ENCODE data around the gene PACSIN3. TPM values are rescaled to one million over a fixed set of nuclear protein-coding genes. Genes with fewer than 3 reads are reported as not detected.
"Not testable (repeated sequence)": the region's sequence is repeated elsewhere in the genome, so short reads cannot be mapped to it uniquely, and the experiment has no call there.

Gene PACSIN3
- polyA plus RNA-seq, 1 donor, result 44.7 TPM

DNA sequence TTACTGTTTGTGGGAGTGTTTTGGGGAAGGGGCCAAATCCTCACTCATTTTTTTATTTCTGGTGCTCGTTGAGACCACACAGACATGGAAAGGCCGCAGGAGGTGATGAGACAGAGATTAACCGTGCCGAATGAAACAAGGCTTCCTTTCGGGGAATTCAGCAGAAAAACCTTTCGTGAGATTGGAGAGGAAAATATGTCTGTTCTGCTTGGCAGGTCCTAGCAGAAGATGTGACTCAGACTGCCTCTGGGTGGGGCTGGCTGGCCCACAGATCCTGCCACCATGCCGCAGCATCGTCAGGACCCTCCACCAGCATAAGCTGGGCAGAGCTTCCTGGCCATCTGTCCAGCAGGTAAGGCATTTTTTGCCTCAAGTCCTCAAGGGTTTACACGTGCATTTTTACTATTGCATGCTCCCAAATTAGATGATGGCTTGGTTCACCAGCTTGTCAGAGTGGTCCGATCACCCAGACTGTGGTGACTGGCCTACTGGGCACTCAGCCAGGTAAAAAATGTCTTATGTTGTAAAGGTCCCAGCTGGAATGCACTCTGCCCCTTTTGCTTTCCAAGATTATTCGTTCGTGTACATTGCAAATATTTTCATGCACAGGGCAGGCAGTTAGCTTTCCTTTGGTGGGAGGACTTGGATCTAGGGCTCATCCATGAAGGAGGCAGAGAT is 30.0 kb upstream of the PACSIN3 start:
- H3K4me1 ChIP-seq (ENCODE audit: control insufficient read depth, insufficient read depth, low read length), result peaks cover 17% of the 10 kb centered on the region
- H3K9me3 ChIP-seq (ENCODE audit: control insufficient read depth, low read depth, low read length), result no peaks in the 10 kb centered on the region
- H3K4me3 ChIP-seq (ENCODE audit: low read length), result peak overlapping the region; percentile 65
- H3K27ac ChIP-seq (ENCODE audit: low read length), result peak overlapping the region; percentile 97
- DNase-seq, result peak; percentile 67 to 86
- H3K27me3 ChIP-seq (ENCODE audit: control insufficient read depth, insufficient read depth, low read length), result no peaks in the 10 kb centered on the region
- peaks cover 5% of the 10 kb centered on the region for H3K36me3 ChIP-seq (ENCODE audit: control insufficient read depth, insufficient read depth, low read length)
- WGBS (ENCODE audit: insufficient coverage, low lambda C conversion rate), result no CpG with 5 or more reads among the region's 12 CpGs

GRCh38 chr11:47215366-47215910 is 29.2 kb upstream of the PACSIN3 start:
- H3K4me3 ChIP-seq (ENCODE audit: low read length), result peak overlapping the region; percentile 65
- peaks cover 17% of the 10 kb centered on the region for H3K4me1 ChIP-seq (ENCODE audit: control insufficient read depth, insufficient read depth, low read length)
- no peaks in the 10 kb centered on the region for H3K9me3 ChIP-seq (ENCODE audit: control insufficient read depth, low read depth, low read length)
- peak overlapping the region; percentile 97 for H3K27ac ChIP-seq (ENCODE audit: low read length)
- peak in 1 of 2 donors; percentile 74 for DNase-seq
- peaks cover 3% of the 10 kb centered on the region for H3K36me3 ChIP-seq (ENCODE audit: control insufficient read depth, insufficient read depth, low read length)
- WGBS (ENCODE audit: insufficient coverage, low lambda C conversion rate), result no CpG with 5 or more reads among the region's 15 CpGs
- H3K27me3 ChIP-seq (ENCODE audit: control insufficient read depth, insufficient read depth, low read length), result no peaks in the 10 kb centered on the region

- Histone ChIP-seq H3K27me3 (ENCODE audit: control insufficient read depth, insufficient read depth, low read length) (no peaks in the 10 kb centered on the region), H3K9me3 (ENCODE audit: control insufficient read depth, low read depth, low read length) (no peaks in the 10 kb centered on the region), H3K4me1 (ENCODE audit: control insufficient read depth, insufficient read depth, low read length) (peaks cover 17% of the 10 kb centered on the region), H3K4me3 (ENCODE audit: low read length) (peak overlapping the region; percentile 65), H3K27ac (ENCODE audit: low read length) (peak overlapping the region; percentile 97), H3K36me3 (ENCODE audit: control insufficient read depth, insufficient read depth, low read length) (no peaks in the 10 kb centered on the region)
- WGBS (ENCODE audit: insufficient coverage, low lambda C conversion rate), result no CpG with 5 or more reads among the region's 20 CpGs
- DNase-seq, result peak; percentile 82 to 88
Measured at GRCh38 chr11:47213950-47214565, 27.8 kb upstream of the PACSIN3 start.

GRCh38 chr11:47212938-47213337 is 26.7 kb upstream of the PACSIN3 start:
- H3K27ac ChIP-seq (ENCODE audit: low read length), result no peak overlapping the region
- peaks cover 17% of the 10 kb centered on the region for H3K4me1 ChIP-seq (ENCODE audit: control insufficient read depth, insufficient read depth, low read length)
- no peaks in the 10 kb centered on the region for H3K9me3 ChIP-seq (ENCODE audit: control insufficient read depth, low read depth, low read length)
- DNase-seq, result peak in 1 of 2 donors; percentile 51
- H3K27me3 ChIP-seq (ENCODE audit: control insufficient read depth, insufficient read depth, low read length), result no peaks in the 10 kb centered on the region
- H3K4me3 ChIP-seq (ENCODE audit: low read length), result no peak overlapping the region
- no peaks in the 10 kb centered on the region for H3K36me3 ChIP-seq (ENCODE audit: control insufficient read depth, insufficient read depth, low read length)
- WGBS (ENCODE audit: insufficient coverage, low lambda C conversion rate), result no CpG with 5 or more reads among the region's 12 CpGs

GRCh38 chr11:47208628-47209027 is 22.4 kb upstream of the PACSIN3 start:
- Histone ChIP-seq H3K4me1 (ENCODE audit: control insufficient read depth, insufficient read depth, low read length) (no peaks in the 10 kb centered on the region), H3K9me3 (ENCODE audit: control insufficient read depth, low read depth, low read length) (no peaks in the 10 kb centered on the region), H3K27me3 (ENCODE audit: control insufficient read depth, insufficient read depth, low read length) (no peaks in the 10 kb centered on the region), H3K36me3 (ENCODE audit: control insufficient read depth, insufficient read depth, low read length) (no peaks in the 10 kb centered on the region), H3K27ac (ENCODE audit: low read length) (no peak overlapping the region), H3K4me3 (ENCODE audit: low read length) (no peak overlapping the region)
- 100% methylated on average over 1 of the region's 5 CpGs for WGBS (ENCODE audit: insufficient coverage, low lambda C conversion rate)
- DNase-seq, result no peak

DNA sequence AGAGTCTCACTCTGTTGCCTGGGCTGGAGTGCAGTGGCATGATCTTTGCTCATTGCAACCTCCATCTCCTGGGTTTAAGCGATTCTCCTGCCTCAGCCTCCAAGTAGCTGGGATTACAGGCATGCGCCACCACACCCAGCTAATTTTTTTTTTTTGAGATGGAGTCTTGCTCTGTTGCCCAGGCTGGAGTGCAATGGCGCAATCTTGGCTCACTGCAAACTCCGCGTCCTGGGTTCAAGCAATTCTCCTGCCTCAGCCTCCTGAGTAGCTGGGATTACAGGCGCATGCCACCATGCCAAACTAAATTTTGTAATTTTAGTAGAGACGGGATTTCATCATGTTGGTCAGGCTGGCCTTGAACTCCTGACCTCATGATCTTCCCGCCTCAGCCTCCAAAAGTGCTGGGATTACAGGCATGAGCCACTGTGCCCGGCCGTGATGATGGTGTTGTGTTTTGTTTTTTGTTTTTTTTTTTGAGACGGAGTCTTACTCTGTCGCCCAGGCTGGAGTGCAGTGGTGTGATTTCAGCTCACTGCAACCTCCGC is 21.8 kb upstream of the PACSIN3 start:
- not testable (repeated sequence) for H3K27ac ChIP-seq (ENCODE audit: low read length); H3K27me3 ChIP-seq (ENCODE audit: control insufficient read depth, insufficient read depth, low read length); DNase-seq; H3K36me3 ChIP-seq (ENCODE audit: control insufficient read depth, insufficient read depth, low read length); H3K4me3 ChIP-seq (ENCODE audit: low read length); H3K9me3 ChIP-seq (ENCODE audit: control insufficient read depth, low read depth, low read length); H3K4me1 ChIP-seq (ENCODE audit: control insufficient read depth, insufficient read depth, low read length)
- WGBS (ENCODE audit: insufficient coverage, low lambda C conversion rate), result no CpG with 5 or more reads among the region's 13 CpGs

GRCh38 chr11:47207459-47207858 is 21.2 kb upstream of the PACSIN3 start:
- no peaks in the 10 kb centered on the region for H3K9me3 ChIP-seq (ENCODE audit: control insufficient read depth, low read depth, low read length)
- H3K4me3 ChIP-seq (ENCODE audit: low read length), result no peak overlapping the region
- H3K27ac ChIP-seq (ENCODE audit: low read length), result no peak overlapping the region
- no peak for DNase-seq
- no peaks in the 10 kb centered on the region for H3K27me3 ChIP-seq (ENCODE audit: control insufficient read depth, insufficient read depth, low read length)
- no peaks in the 10 kb centered on the region for H3K4me1 ChIP-seq (ENCODE audit: control insufficient read depth, insufficient read depth, low read length)
- no CpG with 5 or more reads among the region's 6 CpGs for WGBS (ENCODE audit: insufficient coverage, low lambda C conversion rate)
- H3K36me3 ChIP-seq (ENCODE audit: control insufficient read depth, insufficient read depth, low read length), result no peaks in the 10 kb centered on the region

- not testable (repeated sequence) for H3K9me3 ChIP-seq (ENCODE audit: control insufficient read depth, low read depth, low read length); H3K27ac ChIP-seq (ENCODE audit: low read length); H3K4me1 ChIP-seq (ENCODE audit: control insufficient read depth, insufficient read depth, low read length); H3K4me3 ChIP-seq (ENCODE audit: low read length); H3K36me3 ChIP-seq (ENCODE audit: control insufficient read depth, insufficient read depth, low read length); DNase-seq; H3K27me3 ChIP-seq (ENCODE audit: control insufficient read depth, insufficient read depth, low read length)
- no CpG with 5 or more reads among the region's 5 CpGs for WGBS (ENCODE audit: insufficient coverage, low lambda C conversion rate)
Measured at GRCh38 chr11:47206577-47206976, 20.3 kb upstream of the PACSIN3 start.

DNA sequence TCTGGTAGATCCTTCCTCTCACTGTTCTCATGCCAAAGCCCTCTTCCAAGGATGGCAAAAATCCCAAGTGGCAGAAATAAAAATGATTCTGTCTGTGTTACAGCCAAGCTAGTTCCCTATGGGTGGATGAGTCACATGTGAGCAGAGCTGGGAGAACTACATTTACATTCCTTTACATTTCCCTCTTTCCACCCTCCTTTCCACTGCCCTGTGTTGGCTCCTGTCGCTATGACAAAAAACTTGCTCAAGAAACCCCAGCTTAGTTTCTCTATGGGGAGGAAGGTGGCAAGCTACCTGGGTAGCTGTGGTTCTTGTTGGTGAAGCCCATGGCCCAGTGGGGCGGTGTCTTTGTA is 18.4 kb upstream of the PACSIN3 start:
- H3K27ac ChIP-seq (ENCODE audit: low read length), result no peak overlapping the region
- no peaks in the 10 kb centered on the region for H3K9me3 ChIP-seq (ENCODE audit: control insufficient read depth, low read depth, low read length)
- H3K36me3 ChIP-seq (ENCODE audit: control insufficient read depth, insufficient read depth, low read length), result no peaks in the 10 kb centered on the region
- H3K4me3 ChIP-seq (ENCODE audit: low read length), result no peak overlapping the region
- no peak for DNase-seq
- no CpG with 5 or more reads among the region's 2 CpGs for WGBS (ENCODE audit: insufficient coverage, low lambda C conversion rate)
- no peaks in the 10 kb centered on the region for H3K27me3 ChIP-seq (ENCODE audit: control insufficient read depth, insufficient read depth, low read length)
- no peaks in the 10 kb centered on the region for H3K4me1 ChIP-seq (ENCODE audit: control insufficient read depth, insufficient read depth, low read length)

DNA sequence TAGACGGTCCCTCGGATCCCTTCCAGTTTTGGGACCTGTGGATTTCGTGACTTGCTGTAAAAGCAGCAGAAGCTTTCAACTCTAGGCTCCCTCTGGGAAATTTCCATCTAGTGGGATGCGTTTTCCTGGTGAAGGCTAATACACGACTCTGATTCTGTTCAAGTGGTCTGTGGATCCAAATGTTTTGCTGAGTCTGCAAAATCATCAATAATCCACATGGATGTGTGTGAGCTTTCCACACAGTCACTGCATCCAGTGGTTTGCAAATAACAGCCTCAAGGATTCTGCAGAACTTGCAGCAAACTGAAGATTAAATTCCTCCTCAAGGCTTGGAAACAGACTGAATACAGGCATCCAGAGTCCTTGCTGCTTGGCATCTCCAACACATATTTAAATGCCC is 16.3 kb upstream of the PACSIN3 start:
- H3K27me3 ChIP-seq (ENCODE audit: control insufficient read depth, insufficient read depth, low read length), result no peaks in the 10 kb centered on the region
- DNase-seq, result no peak
- no peaks in the 10 kb centered on the region for H3K9me3 ChIP-seq (ENCODE audit: control insufficient read depth, low read depth, low read length)
- H3K4me3 ChIP-seq (ENCODE audit: low read length), result no peak overlapping the region
- no peaks in the 10 kb centered on the region for H3K36me3 ChIP-seq (ENCODE audit: control insufficient read depth, insufficient read depth, low read length)
- no peaks in the 10 kb centered on the region for H3K4me1 ChIP-seq (ENCODE audit: control insufficient read depth, insufficient read depth, low read length)
- no CpG with 5 or more reads among the region's 5 CpGs for WGBS (ENCODE audit: insufficient coverage, low lambda C conversion rate)
- no peak overlapping the region for H3K27ac ChIP-seq (ENCODE audit: low read length)

Measured in large intestine (tissue), 3 donors.